HEK293 (cell line): ENCODE results near the gene MYBBP1A.

Experiments
- CTCF ChIA-PET: fragments of 350-600 bp; formaldehyde crosslinking; extraction: SDS; loops from one replicate; lab custom pipeline; 2021; ENCODE audit warnings: antibody characterized with exemption; lab: Yijun Ruan, JAX
- POLR2A ChIA-PET: fragments of 300-600 bp; formaldehyde crosslinking; extraction: SDS; loops from one replicate; lab custom pipeline; 2020; ENCODE audit warnings: antibody characterized with exemption, inconsistent platforms; lab: Yijun Ruan, JAX
- H3K27ac ChIP-seq: fragments of 200-500 bp; sonication (Bioruptor generic); 2 replicates; pipeline ENCODE4 v1.5.1; 2014; ENCODE audit warnings: low read depth, low read length, control low read depth, inconsistent platforms; ENCODE audit errors: extremely low read depth
- H3K36me3 ChIP-seq, 2 experiments: fragments of 200-500 bp in 1 of 2; sonication (Bioruptor generic) in 1 of 2; 1 replicate in 1 of 2; 2 replicates in 1 of 2; pipeline ENCODE4 v1.5.1; 2014 to 2017; ENCODE audit warnings: inconsistent platforms in 2 of 2, low read length in 2 of 2; ENCODE audit not compliant: control insufficient read depth in 2 of 2, insufficient read depth in 1 of 2
- H3K4me1 ChIP-seq: fragments of 200-500 bp; sonication (Bioruptor generic); 2 replicates; pipeline ENCODE4 v1.5.1; 2014; ENCODE audit warnings: mild to moderate bottlenecking, low read length, inconsistent platforms; ENCODE audit not compliant: control insufficient read depth, insufficient read depth
- H3K4me3 ChIP-seq: 2 replicates; pipeline ENCODE4 v1.5.1; 2011; ENCODE audit warnings: low read depth, mild to moderate bottlenecking, control low read depth, low read length, moderate library complexity
- H3K9me3 ChIP-seq: fragments of 200-500 bp; sonication (Bioruptor generic); 2 replicates; pipeline ENCODE4 v1.5.1; 2014; ENCODE audit warnings: low read depth, low read length, inconsistent platforms; ENCODE audit not compliant: control insufficient read depth, insufficient read depth
- EGR2 ChIP-seq: fragments of 450-650 bp; formaldehyde crosslinking; IDR thresholded peaks from 2 replicates; pipeline ENCODE4 v1.5.1; 2016; ENCODE audit warnings: low read depth, missing biosample characterization, missing genetic modification characterization
- FEZF1 ChIP-seq: fragments of 450-650 bp; formaldehyde crosslinking; IDR thresholded peaks from 2 replicates; pipeline ENCODE4 v1.5.1; 2016; ENCODE audit warnings: missing biosample characterization, missing genetic modification characterization
- SP3 ChIP-seq: fragments of 450-650 bp; formaldehyde crosslinking; IDR thresholded peaks from 2 replicates; pipeline ENCODE4 v1.5.1; 2016; ENCODE audit warnings: missing biosample characterization, missing genetic modification characterization
- TRIM28 ChIP-seq: IDR thresholded peaks from 2 replicates; pipeline ENCODE4 v1.6.1; 2011; ENCODE audit warnings: low read length, control low read depth, borderline replicate concordance
- ZBTB20 ChIP-seq: fragments of 450-650 bp; formaldehyde crosslinking; IDR thresholded peaks from 2 replicates; pipeline ENCODE4 v1.5.1; 2016; ENCODE audit warnings: missing biosample characterization, missing genetic modification characterization
- ZBTB49 ChIP-seq: fragments of 450-650 bp; formaldehyde crosslinking; IDR thresholded peaks from 2 replicates; pipeline ENCODE4 v1.5.1; 2016; ENCODE audit warnings: missing biosample characterization, missing genetic modification characterization, low read depth
- ZBTB6 ChIP-seq: fragments of 450-650 bp; formaldehyde crosslinking; IDR thresholded peaks from 2 replicates; pipeline ENCODE4 v1.5.1; 2017; ENCODE audit warnings: missing biosample characterization, missing genetic modification characterization
- ZFHX2 ChIP-seq: fragments of 450-650 bp; formaldehyde crosslinking; conservative IDR thresholded peaks from 2 replicates; pipeline ENCODE4 v1.5.1; 2016; ENCODE audit warnings: missing biosample characterization, missing genetic modification characterization
- ZFP41 ChIP-seq: fragments of 450-650 bp; formaldehyde crosslinking; IDR thresholded peaks from 2 replicates; pipeline ENCODE4 v1.5.1; 2016; ENCODE audit warnings: missing biosample characterization, missing genetic modification characterization, borderline replicate concordance
- ZNF112 ChIP-seq: fragments of 450-650 bp; formaldehyde crosslinking; IDR thresholded peaks from 2 replicates; pipeline ENCODE4 v1.5.0; 2017; ENCODE audit warnings: missing biosample characterization, missing genetic modification characterization
- ZNF121 ChIP-seq: fragments of 450-650 bp; formaldehyde crosslinking; IDR thresholded peaks from 2 replicates; pipeline ENCODE4 v1.5.1; 2016; ENCODE audit warnings: missing biosample characterization, missing genetic modification characterization
- ZNF175 ChIP-seq: fragments of 450-650 bp; formaldehyde crosslinking; IDR thresholded peaks from 2 replicates; pipeline ENCODE4 v1.5.1; 2016; ENCODE audit warnings: missing biosample characterization, missing genetic modification characterization
- ZNF211 ChIP-seq: fragments of 450-650 bp; formaldehyde crosslinking; IDR thresholded peaks from 2 replicates; pipeline ENCODE4 v1.5.1; 2016; ENCODE audit warnings: low read depth, missing biosample characterization, missing genetic modification characterization
- ZNF221 ChIP-seq: fragments of 450-650 bp; formaldehyde crosslinking; IDR thresholded peaks from 2 replicates; pipeline ENCODE4 v1.5.1; 2017; ENCODE audit warnings: missing biosample characterization, missing genetic modification characterization, borderline replicate concordance
- ZNF426 ChIP-seq: fragments of 450-650 bp; formaldehyde crosslinking; IDR thresholded peaks from 2 replicates; pipeline ENCODE4 v1.5.1; 2017; ENCODE audit warnings: missing biosample characterization, missing genetic modification characterization, mild to moderate bottlenecking, inconsistent platforms, moderate library complexity
- ZNF549 ChIP-seq: fragments of 450-650 bp; IDR thresholded peaks from 2 replicates; pipeline ENCODE4 v1.5.1; 2018; ENCODE audit warnings: missing biosample characterization, missing genetic modification characterization, mild to moderate bottlenecking, inconsistent platforms, moderate library complexity
- ZNF555 ChIP-seq: fragments of 450-650 bp; formaldehyde crosslinking; conservative IDR thresholded peaks from 2 replicates; pipeline ENCODE4 v1.5.1; 2017; ENCODE audit warnings: missing biosample characterization, mild to moderate bottlenecking, missing genetic modification characterization, inconsistent platforms
- ZNF580 ChIP-seq: fragments of 450-650 bp; formaldehyde crosslinking; IDR thresholded peaks from 2 replicates; pipeline ENCODE4 v1.5.1; 2016; ENCODE audit warnings: missing biosample characterization, missing genetic modification characterization
- ZNF585B ChIP-seq: fragments of 450-650 bp; formaldehyde crosslinking; IDR thresholded peaks from 2 replicates; pipeline ENCODE4 v1.5.1; 2016; ENCODE audit warnings: missing biosample characterization, missing genetic modification characterization
- ZNF658 ChIP-seq: fragments of 450-650 bp; formaldehyde crosslinking; IDR thresholded peaks from 2 replicates; pipeline ENCODE4; 2016; ENCODE audit warnings: missing biosample characterization, missing genetic modification characterization
- ZNF660 ChIP-seq: fragments of 450-650 bp; IDR thresholded peaks from 2 replicates; pipeline ENCODE4 v1.5.1; 2018; ENCODE audit warnings: missing biosample characterization, mild to moderate bottlenecking, missing genetic modification characterization
- ZNF692 ChIP-seq: fragments of 450-650 bp; formaldehyde crosslinking; IDR thresholded peaks from 2 replicates; pipeline ENCODE4 v1.5.1; 2016; ENCODE audit warnings: missing biosample characterization, missing genetic modification characterization
- ZNF707 ChIP-seq: fragments of 450-650 bp; formaldehyde crosslinking; IDR thresholded peaks from 2 replicates; pipeline ENCODE4 v1.5.1; 2016; ENCODE audit warnings: missing biosample characterization, missing genetic modification characterization
- ZNF776 ChIP-seq: fragments of 450-650 bp; formaldehyde crosslinking; IDR thresholded peaks from 2 replicates; pipeline ENCODE4 v1.5.0; 2017; ENCODE audit warnings: missing biosample characterization, missing genetic modification characterization, borderline replicate concordance
- ZNF837 ChIP-seq: fragments of 450-650 bp; formaldehyde crosslinking; IDR thresholded peaks from 2 replicates; pipeline ENCODE4 v1.5.1; 2016; ENCODE audit warnings: missing biosample characterization, missing genetic modification characterization
- ZSCAN23 ChIP-seq: fragments of 450-650 bp; formaldehyde crosslinking; IDR thresholded peaks from 2 replicates; pipeline ENCODE4 v1.5.1; 2016; ENCODE audit warnings: missing biosample characterization, missing genetic modification characterization

Gene MYBBP1A

GRCh38 chr17:4520060-4520893, 34.9 kb downstream of the MYBBP1A start:
- POLR2A ChIA-PET, result interaction anchor here (0.6 kb wide), 1 partner anchor 139 kb away, joined by 3 read pairs; no protein-coding TSS in a partner anchor
- H3K9me3 ChIP-seq, result no peaks in the 10 kb centered on the region
- no peaks in the 10 kb centered on the region for H3K36me3 ChIP-seq
- no peak overlapping the region for H3K27ac ChIP-seq
- no peak overlapping the region for H3K4me3 ChIP-seq
- TF ChIP-seq SP3 (tag by site-specific recombination), result no peak
- no peak for TF ChIP-seq ZBTB6
- no peak for TF ChIP-seq ZNF112 (tag by site-specific recombination)
- no peak for TF ChIP-seq ZFHX2 (tag by site-specific recombination)
- no peak for TF ChIP-seq ZNF585B (tag by site-specific recombination)
- TF ChIP-seq ZNF175 (tag by site-specific recombination), result no peak
- TF ChIP-seq ZBTB20 (tag by site-specific recombination), result no peak
- no peak for TF ChIP-seq ZNF658 (tag by site-specific recombination)
- TF ChIP-seq ZNF692 (tag by site-specific recombination), result no peak
- no peak for TF ChIP-seq ZFP41 (tag by site-specific recombination)
- TF ChIP-seq TRIM28, result no peak
- no peak for TF ChIP-seq ZNF837 (tag by site-specific recombination)
- H3K4me1 ChIP-seq, result no peaks in the 10 kb centered on the region
- CTCF ChIA-PET, result interaction anchor here (0.6 to 1.6 kb wide), 4 partner anchors 99 to 1497 kb away, joined by 3 to 5 read pairs (median 3); no protein-coding TSS in a partner anchor

GRCh38 chr17:4519361-4519788, 35.8 kb downstream of the MYBBP1A start:
- POLR2A ChIA-PET, result interaction anchor here (0.8 kb wide), 1 partner anchor 19 kb away, joined by 6 read pairs; no protein-coding TSS in a partner anchor
- CTCF ChIA-PET, result interaction anchor here (0.6 kb wide), 3 partner anchors 9 to 663 kb away, joined by 3 to 4 read pairs (median 3); no protein-coding TSS in a partner anchor
- TF ChIP-seq EGR2, result no peak
- TF ChIP-seq, all 188 proteins: peak for 0

GRCh38 chr17:4518901-4519300, 36.3 kb downstream of the MYBBP1A start:
- ChIA-PET CTCF (interaction anchor here (0.6 kb wide), 1 partner anchor 9 kb away, joined by 4 read pairs; no protein-coding TSS in a partner anchor), POLR2A (interaction anchor here (0.6 to 0.8 kb wide), 2 partner anchors 19 to 653 kb away, joined by 4 to 6 read pairs; no protein-coding TSS in a partner anchor)
- Histone ChIP-seq H3K4me3 (no peak overlapping the region), H3K9me3 (no peaks in the 10 kb centered on the region), H3K27ac (no peak overlapping the region), H3K36me3 (no peaks in the 10 kb centered on the region), H3K4me1 (no peaks in the 10 kb centered on the region)
- TF ChIP-seq ZNF221 (tag by site-specific recombination) (no peak), FEZF1 (tag by site-specific recombination) (no peak), ZBTB20 (tag by site-specific recombination) (no peak), ZNF426 (tag by site-specific recombination) (no peak), ZNF549 (no peak), ZNF776 (no peak), ZNF555 (no peak), ZNF707 (tag by site-specific recombination) (no peak), ZSCAN23 (tag by site-specific recombination) (no peak), ZNF660 (no peak), ZBTB49 (no peak), ZNF121 (tag by site-specific recombination) (no peak), ZNF580 (no peak), ZNF211 (no peak)
- TF ChIP-seq, all 188 proteins: peak for 0

More at GRCh38 chr17:4519361-4519788, 35.8 kb downstream of the MYBBP1A start:
- Histone ChIP-seq H3K27ac (no peak overlapping the region), H3K9me3 (no peaks in the 10 kb centered on the region), H3K4me1 (no peaks in the 10 kb centered on the region), H3K4me3 (no peak overlapping the region), H3K36me3 (no peaks in the 10 kb centered on the region)
